HepG2 (cell line): Measurements from ENCODE around the gene NEURL4. TPM values are rescaled to one million over a fixed set of nuclear protein-coding genes. Genes with fewer than 3 reads are reported as not detected.

Experiments used
- ATAC-seq: fragments of 200-7000 bp; cut with Tn5 transposase; 3 replicates; pipeline ENCODE4 v1.9.1; 2020; ENCODE audit warnings: mild to moderate bottlenecking, moderate library complexity
- BruUV-seq: library from RNA; stranded (reverse); fragments of 400-500 nt; replicated peaks from 2 replicates; lab custom pipeline; 2021; lab: Mats Ljungman, UMichigan
- CTCF ChIA-PET: fragments of 300-600 bp; formaldehyde crosslinking; extraction: SDS; loops from one replicate; lab custom pipeline; 2021; ENCODE audit warnings: low total read pairs, inconsistent platforms, low intra/inter-chr PET ratio; lab: Yijun Ruan, JAX
- POLR2A ChIA-PET: fragments of 350-600 bp; sonication (Branson Sonifier 250); formaldehyde crosslinking; loops from one replicate; lab custom pipeline; 2020; ENCODE audit warnings: antibody characterized with exemption, inconsistent platforms; lab: Yijun Ruan, JAX
- DNase-seq: peaks from one replicate; pipeline ENCODE4 v3.0.0-alpha.2; 2015; ENCODE audit warnings: low spot score
- FAIRE-seq: peaks from 3 replicates; lab custom pipeline; 2011; peaks lifted over from hg19 to GRCh38; lab: Jason Lieb, UNC
- H2AFZ ChIP-seq: one replicate; pipeline ENCODE4 v1.6.1; 2011; ENCODE audit warnings: low read length, inconsistent platforms
- H3K27ac ChIP-seq: fragments of 300-600 bp; 3 replicates; pipeline ENCODE4 v1.8.0; 2011; ENCODE audit warnings: mixed run types, mild to moderate bottlenecking, mixed read lengths, low read length, inconsistent platforms; ENCODE audit not compliant: insufficient read depth; ENCODE audit errors: extremely low read length
- H3K27me3 ChIP-seq, 2 experiments: fragments of 200-600 bp in 1 of 2; 2 replicates in 1 of 2; 3 replicates in 1 of 2; pipeline versions ENCODE4 v1.6.0 to v1.8.0; 2011; ENCODE audit warnings: low read length in 2 of 2, mild to moderate bottlenecking in 2 of 2, moderate library complexity in 2 of 2, inconsistent platforms in 1 of 2; ENCODE audit not compliant: insufficient read depth in 2 of 2, control insufficient read depth in 1 of 2
- H3K36me3 ChIP-seq, 2 experiments: fragments of 200-600 bp in 1 of 2; replicated peaks in 1 of 2; 2 replicates in 1 of 2; 3 replicates in 1 of 2; pipeline versions ENCODE4 v1.5.1 to v1.8.0; 2011; ENCODE audit warnings: low read length in 2 of 2, inconsistent platforms in 1 of 2; ENCODE audit not compliant: insufficient read depth in 2 of 2, control insufficient read depth in 1 of 2
- H3K4me1 ChIP-seq: 2 replicates; pipeline ENCODE4 v1.5.1; 2012; ENCODE audit warnings: low read length, inconsistent platforms; ENCODE audit not compliant: insufficient read depth
- H3K4me2 ChIP-seq: 2 replicates; pipeline ENCODE4 v1.6.0; 2011; ENCODE audit warnings: low read depth, low read length, inconsistent platforms
- H3K4me3 ChIP-seq, 3 experiments: fragments of 200-600 bp in 1 of 3; sonication (generic), shearing (Covaris generic) in 1 of 3; replicated peaks in 1 of 3; 2 replicates each; pipeline ENCODE4 v1.5.1; 2011 to 2016; ENCODE audit warnings: low read length in 3 of 3, inconsistent platforms in 2 of 3, low read depth in 2 of 3, mild to moderate bottlenecking in 2 of 3, control low read depth in 1 of 3, mixed read lengths in 1 of 3; ENCODE audit not compliant: insufficient read depth in 1 of 3
- H3K79me2 ChIP-seq: one replicate; pipeline ENCODE4 v1.6.1; 2011; ENCODE audit warnings: low read length, inconsistent platforms; ENCODE audit not compliant: insufficient read depth
- H3K9ac ChIP-seq: 2 replicates; pipeline ENCODE4 v1.6.0; 2011; ENCODE audit warnings: mild to moderate bottlenecking, low read depth, low read length, inconsistent platforms; ENCODE audit not compliant: insufficient read depth
- H3K9me3 ChIP-seq: 2 replicates; pipeline ENCODE4 v1.5.1; 2012; ENCODE audit warnings: mild to moderate bottlenecking, low read length
- H4K20me1 ChIP-seq: 2 replicates; pipeline ENCODE4 v1.6.0; 2011; ENCODE audit warnings: inconsistent platforms, mild to moderate bottlenecking, low read length, moderate library complexity; ENCODE audit not compliant: insufficient read depth
- ARNT ChIP-seq: fragments of 450-650 bp; IDR thresholded peaks from 2 replicates; pipeline ENCODE4 v1.6.1; 2017
- ATF2 ChIP-seq: sonication (generic); formaldehyde crosslinking; IDR thresholded peaks from 2 replicates; pipeline ENCODE4 v1.4.0; 2020; ENCODE audit warnings: missing genetic modification reagents
- CREB1 ChIP-seq, 2 experiments: fragments of 450-650 bp in 1 of 2; IDR thresholded peaks; 2 replicates each; pipeline ENCODE4 v1.6.1; 2016 to 2017; ENCODE audit warnings: control low read depth in 1 of 2, mild to moderate bottlenecking in 1 of 2, missing compliant biosample characterization in 1 of 2, missing genetic modification characterization in 1 of 2
- KLF13 ChIP-seq: sonication (generic); formaldehyde crosslinking; IDR thresholded peaks from 2 replicates; pipeline ENCODE4 v1.4.0; 2020; ENCODE audit warnings: mild to moderate bottlenecking, missing genetic modification reagents
- MEIS1 ChIP-seq: sonication (generic); formaldehyde crosslinking; IDR thresholded peaks from 2 replicates; pipeline ENCODE4 v1.9.0; 2021; ENCODE audit warnings: mild to moderate bottlenecking, missing genetic modification reagents, moderate library complexity, borderline replicate concordance
- MTF2 ChIP-seq: sonication (generic); formaldehyde crosslinking; IDR thresholded peaks from 2 replicates; pipeline ENCODE4 v1.5.0; 2020; ENCODE audit warnings: missing genetic modification reagents, borderline replicate concordance
- RAD21 ChIP-seq: fragments of 450-650 bp; formaldehyde crosslinking; IDR thresholded peaks from 2 replicates; pipeline ENCODE4 v1.5.0; 2020; ENCODE audit warnings: mild to moderate bottlenecking
- RFX3 ChIP-seq: IDR thresholded peaks from 2 replicates; pipeline ENCODE4 v1.6.1; 2016; ENCODE audit warnings: missing biosample characterization, missing genetic modification reagents
- RNF2 ChIP-seq: fragments of 450-650 bp; conservative IDR thresholded peaks from 2 replicates; pipeline ENCODE4 v1.6.1; 2016; ENCODE audit warnings: low read depth
- SP4 ChIP-seq: sonication (generic); formaldehyde crosslinking; IDR thresholded peaks from 2 replicates; pipeline ENCODE4 v1.8.1; 2023; ENCODE audit warnings: mild to moderate bottlenecking, missing genetic modification reagents
- TCF7L2 ChIP-seq: IDR thresholded peaks from 2 replicates; pipeline ENCODE4 v1.6.1; 2011; ENCODE audit warnings: mild to moderate bottlenecking, low read depth, low read length, moderate library complexity
- ZBTB43 ChIP-seq: sonication (generic); formaldehyde crosslinking; conservative IDR thresholded peaks from 2 replicates; pipeline ENCODE4 v1.4.0; 2020; ENCODE audit warnings: missing genetic modification reagents
- ZNF101 ChIP-seq: sonication (generic); formaldehyde crosslinking; IDR thresholded peaks from 2 replicates; pipeline ENCODE4 v1.4.0; 2020; ENCODE audit warnings: mild to moderate bottlenecking, low read depth, missing genetic modification reagents, borderline replicate concordance
- ZNF691 ChIP-seq: sonication (generic); formaldehyde crosslinking; IDR thresholded peaks from 2 replicates; pipeline ENCODE4 v1.4.0; 2020; ENCODE audit warnings: missing genetic modification reagents, low read depth, mild to moderate bottlenecking, borderline replicate concordance
- ZNF781 ChIP-seq: sonication (generic); formaldehyde crosslinking; IDR thresholded peaks from 2 replicates; pipeline ENCODE4 v1.5.1; 2020; ENCODE audit warnings: borderline replicate concordance, mild to moderate bottlenecking, missing genetic modification reagents; ENCODE audit errors: not compliant biosample characterization
- WGBS: methylation state at CpG from one replicate; pipeline ENCODE4 v1.1.6; 2017; ENCODE audit warnings: low lambda C conversion rate; 5-methylcytosine and 5-hydroxymethylcytosine counted together
- in situ Hi-C: cut with HindIII; loops from 2 replicates; pipeline ENCODE4 v1.10.0; 2017; ENCODE audit warnings: low pct_unique_long_range_greater_than_20kb; ENCODE audit not compliant: extremely low pct_ligation_motif_present
- intact Hi-C: fragments of 100-400 bp; cut with micrococcal nuclease; formaldehyde crosslinking; loops from one replicate; pipeline ENCODE4 v1.10.0; 2022; ENCODE audit not compliant: unreplicated experiment
- polyA plus RNA-seq, 8 experiments: library from polyadenylated mRNA; depleted of rRNA in 3 of 8; stranded (reverse) in 7 of 8; unstranded in 1 of 8; fragments of >200 nt; fragmentation: Illumina TruSeq in 4 of 8; extraction: Trizol in 4 of 8; gene quantifications; 2 replicates each; pipeline versions ENCODE4 v1.2.1 to v1.2.3, GENCODE V29; 2011 to 2016; ENCODE audit warnings: low read depth in 4 of 8, missing spikeins in 1 of 8, mixed read lengths in 1 of 8; ENCODE audit not compliant: insufficient read depth in 1 of 8
- total RNA-seq, 5 experiments: library from RNA; depleted of rRNA; stranded (reverse); fragments of >200 nt; fragmentation: Illumina TruSeq; extraction: Trizol; gene quantifications; 2 replicates each; pipeline ENCODE4 v1.2.3, GENCODE V29; 2016; ENCODE audit warnings: low read depth in 1 of 5

The NEURL4 gene
- total and polyA plus RNA-seq, 2 of the 13 experiments (the other 11 are each of a cell fraction or from before 2014, with no cell fraction given), result 14.8 to 15.7 TPM

GRCh38 chr17:7281074-7281952 is 47.8 kb downstream of the NEURL4 start, which contains the start of gene SLC2A4 (continued):
- TF ChIP-seq ZNF101 (CRISPR knock-in tag) (no peak), RNF2 (no peak)

GRCh38 chr17:7280519-7281073 is 48.5 kb downstream of the NEURL4 start:
- Histone ChIP-seq H3K9ac (peak overlapping the region; percentile 27), H2AFZ (no peak overlapping the region), H3K4me3 (peak overlapping the region; percentile 23 to 87 (median 31); a peak in 5 of 6 replicates), H4K20me1 (no peaks in the 10 kb centered on the region), H3K4me2 (peak overlapping the region; percentile 86), H3K79me2 (no peaks in the 10 kb centered on the region), H3K4me1 (peaks cover 38% of the 10 kb centered on the region), H3K27ac (peak overlapping the region; percentile 59), H3K27me3 (no peaks in the 10 kb centered on the region), H3K36me3 (peaks cover 8% of the 10 kb centered on the region in 2 experiments; a peak in 4 of 5 replicates), H3K9me3 (no peaks in the 10 kb centered on the region)
- BruUV-seq, result no TSS peak
- peak; percentile 72 for ATAC-seq
- CTCF ChIA-PET, result interaction anchor here (1.2 to 2.9 kb wide), 7 partner anchors 12 to 235 kb away, joined by 3 to 43 read pairs (median 6); partner anchors contain the start of genes CTDNEP1 and ELP5
- FAIRE-seq, result peak; percentile 89
- peak; percentile 79 for DNase-seq
- POLR2A ChIA-PET, result interaction anchor here (0.6 to 3.9 kb wide), 24 partner anchors 12 to 347 kb away, joined by 3 to 35 read pairs (median 6); partner anchors contain the start of genes ACADVL, ASGR2, CTDNEP1 and DLG4
- in situ Hi-C loops, result loop anchor here (10.0 kb wide), 1 partner anchor 236 kb away; the partner anchor contains the start of gene SLC16A11
- 3% methylated on average over 16 of the region's 29 CpGs for WGBS
- intact Hi-C loops, result loop anchor here (1.0 to 5.0 kb wide), 4 partner anchors 16 to 66 kb away; partner anchors contain the start of gene GABARAP
- no peak for TF ChIP-seq ZNF781
- TF ChIP-seq ZBTB43, result no peak
- TF ChIP-seq ATF2 (CRISPR knock-in tag), result peak; percentile 18; the same call in 1 of the 2 replicates
- no peak; the same call in 1 of the 2 replicates for TF ChIP-seq KLF13
- TF ChIP-seq TCF7L2, result no peak
- TF ChIP-seq MEIS1 (CRISPR knock-in tag), result 0 out of 2 replicates have a peak, but pooled peaks have one; percentile 27
- TF ChIP-seq SP4 (CRISPR knock-in tag), result peak; percentile 70; the same call in 1 of the 2 replicates
- TF ChIP-seq ZNF691 (CRISPR knock-in tag), result peak; percentile 72; the same call in 1 of the 2 replicates
- no peak for TF ChIP-seq CREB1 (IDR thresholded peaks at IDR 0.05)
- TF ChIP-seq CREB1 (CRISPR knock-in tag; IDR thresholded peaks at IDR 0.05), result no peak
- no peak; the same call in 1 of the 2 replicates for TF ChIP-seq MTF2
- TF ChIP-seq ARNT, result no peak
- peak; percentile 99 for TF ChIP-seq RAD21 (CRISPR knock-in tag)
- TF ChIP-seq RFX3 (CRISPR knock-in tag), result no peak
